ENCODE results near the gene MYO1A. TPM values are rescaled to one million over a fixed set of nuclear protein-coding genes. Genes with fewer than 3 reads are reported as not detected.

MYO1A gene
- total RNA-seq, 1 experiment from 2014 or later: 0.31 TPM

DNA sequence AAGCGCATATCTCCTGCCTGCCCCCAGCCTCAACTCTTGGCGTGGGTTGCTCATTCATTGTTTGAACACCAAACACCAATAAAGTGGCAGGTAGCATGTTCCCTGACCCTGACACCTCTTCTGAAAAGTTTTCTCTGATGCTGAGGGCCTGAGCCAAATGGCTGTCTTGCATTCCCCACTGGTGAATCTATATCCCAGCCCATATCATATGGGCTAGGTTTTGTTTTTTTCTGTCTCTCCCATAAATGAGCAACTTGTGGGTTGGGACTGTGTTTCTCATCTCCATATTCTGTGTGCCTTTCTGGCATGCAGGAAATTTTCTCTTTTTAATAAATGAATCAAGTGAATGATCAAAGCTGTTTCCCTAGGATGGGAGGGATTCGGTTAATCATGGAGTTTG lies 5.0 kb downstream of the MYO1A start:
- Mint-ChIP-seq H3K9me3 (ENCODE audit: low read depth, unreplicated experiment) (no peaks in the 10 kb centered on the region), H3K27me3 (ENCODE audit: unreplicated experiment) (peaks cover 78% of the 10 kb centered on the region), H3K4me3 (ENCODE audit: low read depth, unreplicated experiment) (no peak overlapping the region), H3K36me3 (ENCODE audit: insufficient read depth, unreplicated experiment) (no peaks in the 10 kb centered on the region), H3K4me1 (ENCODE audit: low read depth, unreplicated experiment) (peaks cover 16% of the 10 kb centered on the region), H3K27ac (ENCODE audit: unreplicated experiment) (no peak overlapping the region)
- no TSS peak for BruUV-seq (replicated peaks)
- intact Hi-C loops (cut with micrococcal nuclease; ENCODE audit: unreplicated experiment): no loop called here
- CTCF ChIA-PET: no interaction called here
- DNase-seq: no peak
- TF ChIP-seq, protein P1, sequence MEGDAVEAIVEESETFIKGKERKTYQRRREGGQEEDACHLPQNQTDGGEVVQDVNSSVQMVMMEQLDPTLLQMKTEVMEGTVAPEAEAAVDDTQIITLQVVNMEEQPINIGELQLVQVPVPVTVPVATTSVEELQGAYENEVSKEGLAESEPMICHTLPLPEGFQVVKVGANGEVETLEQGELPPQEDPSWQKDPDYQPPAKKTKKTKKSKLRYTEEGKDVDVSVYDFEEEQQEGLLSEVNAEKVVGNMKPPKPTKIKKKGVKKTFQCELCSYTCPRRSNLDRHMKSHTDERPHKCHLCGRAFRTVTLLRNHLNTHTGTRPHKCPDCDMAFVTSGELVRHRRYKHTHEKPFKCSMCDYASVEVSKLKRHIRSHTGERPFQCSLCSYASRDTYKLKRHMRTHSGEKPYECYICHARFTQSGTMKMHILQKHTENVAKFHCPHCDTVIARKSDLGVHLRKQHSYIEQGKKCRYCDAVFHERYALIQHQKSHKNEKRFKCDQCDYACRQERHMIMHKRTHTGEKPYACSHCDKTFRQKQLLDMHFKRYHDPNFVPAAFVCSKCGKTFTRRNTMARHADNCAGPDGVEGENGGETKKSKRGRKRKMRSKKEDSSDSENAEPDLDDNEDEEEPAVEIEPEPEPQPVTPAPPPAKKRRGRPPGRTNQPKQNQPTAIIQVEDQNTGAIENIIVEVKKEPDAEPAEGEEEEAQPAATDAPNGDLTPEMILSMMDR (IDR thresholded peaks at IDR 0.05; ENCODE audit: unreplicated experiment): no peak

DNA sequence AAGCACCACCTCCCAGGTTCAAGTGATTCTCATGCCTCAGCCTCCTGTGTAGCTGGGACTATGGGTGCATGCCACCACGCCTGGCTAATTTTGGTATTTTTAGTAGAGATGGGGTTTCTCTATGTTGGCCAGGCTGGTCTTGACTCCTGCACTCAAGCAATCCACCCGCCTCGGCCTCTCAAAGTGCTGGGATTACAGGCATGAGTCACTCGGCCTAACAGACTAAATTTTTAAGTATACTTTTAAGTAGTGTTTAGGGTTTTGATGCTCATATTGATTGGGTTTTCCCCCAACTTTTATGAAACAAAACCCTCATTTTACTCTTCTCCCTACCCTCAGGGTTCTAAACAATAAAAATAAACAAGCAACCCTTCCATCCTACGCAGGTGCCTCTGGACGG lies 5.5 kb downstream of the MYO1A start:
- TF ChIP-seq, protein P1 (IDR thresholded peaks at IDR 0.05; ENCODE audit: unreplicated experiment): no peak
- Mint-ChIP-seq H3K27ac (ENCODE audit: unreplicated experiment) (no peak overlapping the region), H3K4me1 (ENCODE audit: low read depth, unreplicated experiment) (peaks cover 12% of the 10 kb centered on the region), H3K4me3 (ENCODE audit: low read depth, unreplicated experiment) (no peak overlapping the region), H3K27me3 (ENCODE audit: unreplicated experiment) (peaks cover 83% of the 10 kb centered on the region), H3K9me3 (ENCODE audit: low read depth, unreplicated experiment) (no peaks in the 10 kb centered on the region), H3K36me3 (ENCODE audit: insufficient read depth, unreplicated experiment) (no peaks in the 10 kb centered on the region)
- BruUV-seq (replicated peaks): no TSS peak
- CTCF ChIA-PET: interaction anchor here (1.3 kb wide), 1 partner anchor 68 kb away, joined by 3 read pairs; no protein-coding TSS in a partner anchor
- no peak for DNase-seq
- intact Hi-C loops (cut with micrococcal nuclease; ENCODE audit: unreplicated experiment): no loop called here

DNA sequence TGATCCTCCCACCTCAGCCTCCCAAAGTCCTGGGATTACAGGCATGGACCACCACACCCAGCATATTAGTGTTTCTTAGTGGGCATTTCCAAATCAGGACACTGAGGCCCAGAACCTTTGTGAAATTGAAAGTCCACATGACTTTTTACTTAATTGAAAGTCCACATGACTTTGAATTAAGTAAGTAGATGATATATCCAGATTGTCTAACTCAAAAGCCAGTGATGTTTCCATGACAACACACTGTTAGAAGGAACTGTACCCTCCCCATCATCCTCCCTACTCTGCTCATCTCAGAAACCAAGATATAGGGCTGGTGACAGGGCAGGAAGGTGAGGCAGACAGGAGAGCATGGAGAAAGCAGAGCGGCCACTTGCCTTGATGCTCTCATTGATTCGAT lies 7.2 kb downstream of the MYO1A start:
- intact Hi-C loops (cut with micrococcal nuclease; ENCODE audit: unreplicated experiment): no loop called here
- H3K27me3 Mint-ChIP-seq (ENCODE audit: unreplicated experiment): peaks cover 100% of the 10 kb centered on the region
- no TSS peak for BruUV-seq (replicated peaks)
- no peaks in the 10 kb centered on the region for H3K4me1 Mint-ChIP-seq (ENCODE audit: low read depth, unreplicated experiment)
- no peak overlapping the region for H3K27ac Mint-ChIP-seq (ENCODE audit: unreplicated experiment)
- DNase-seq: no peak
- TF ChIP-seq, protein P1 (IDR thresholded peaks at IDR 0.05; ENCODE audit: unreplicated experiment): no peak
- no peaks in the 10 kb centered on the region for H3K36me3 Mint-ChIP-seq (ENCODE audit: insufficient read depth, unreplicated experiment)
- no peaks in the 10 kb centered on the region for H3K9me3 Mint-ChIP-seq (ENCODE audit: low read depth, unreplicated experiment)
- H3K4me3 Mint-ChIP-seq (ENCODE audit: low read depth, unreplicated experiment): no peak overlapping the region
- CTCF ChIA-PET: no interaction called here

DNA sequence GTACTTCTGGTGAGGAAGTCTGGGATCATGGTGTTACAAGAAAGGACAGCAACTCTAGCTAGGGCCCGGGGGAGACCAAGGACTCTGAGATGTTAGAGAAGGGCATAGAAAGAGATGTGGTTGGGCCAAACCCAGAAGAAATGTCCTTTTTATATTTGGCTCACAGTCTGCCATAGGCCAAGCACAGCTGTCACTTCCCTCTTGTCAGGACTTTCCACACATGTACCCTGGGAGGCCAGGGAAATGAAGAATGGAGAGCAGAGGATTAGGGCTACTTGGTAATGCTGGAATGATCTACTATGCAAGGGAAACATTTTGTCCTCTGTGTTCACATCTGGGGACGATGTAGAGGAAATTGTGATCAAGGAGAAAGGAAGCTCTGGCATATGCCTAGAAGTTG lies 9.2 kb downstream of the MYO1A start:
- DNase-seq: no peak
- Mint-ChIP-seq H3K4me1 (ENCODE audit: low read depth, unreplicated experiment) (no peaks in the 10 kb centered on the region), H3K27ac (ENCODE audit: unreplicated experiment) (no peak overlapping the region), H3K27me3 (ENCODE audit: unreplicated experiment) (peaks cover 100% of the 10 kb centered on the region), H3K9me3 (ENCODE audit: low read depth, unreplicated experiment) (no peaks in the 10 kb centered on the region), H3K4me3 (ENCODE audit: low read depth, unreplicated experiment) (no peak overlapping the region), H3K36me3 (ENCODE audit: insufficient read depth, unreplicated experiment) (no peaks in the 10 kb centered on the region)
- CTCF ChIA-PET: interaction anchor here (0.5 kb wide), 1 partner anchor 19 kb away, joined by 3 read pairs; no protein-coding TSS in a partner anchor
- intact Hi-C loops (cut with micrococcal nuclease; ENCODE audit: unreplicated experiment): no loop called here
- no TSS peak for BruUV-seq (replicated peaks)
- TF ChIP-seq, protein P1 (IDR thresholded peaks at IDR 0.05; ENCODE audit: unreplicated experiment): no peak
